ENCODE data around the gene PDCD4. TPM values are rescaled to one million over a fixed set of nuclear protein-coding genes. Genes with fewer than 3 reads are reported as not detected.

PDCD4 gene
- total and polyA plus RNA-seq, 9 of the 15 experiments (the other 6 are each of a cell fraction or from before 2014, with no cell fraction given), result 12.9 to 44.1 (median 33.7) TPM

GRCh38 chr10:110864662-110865140, 7.0 kb upstream of the PDCD4 start (continued):
- TF ChIP-seq ZNF395 (CRISPR knock-in tag; IDR thresholded peaks at IDR 0.05) (peak; percentile 65), STAT5B (CRISPR knock-in tag; IDR thresholded peaks at IDR 0.05) (no peak), POU5F1 (IDR thresholded peaks at IDR 0.05; ENCODE audit: borderline replicate concordance, low read depth, low read length, partially characterized antibody) (no peak), EP400 (IDR thresholded peaks at IDR 0.05) (no peak), SMARCC2 (IDR thresholded peaks at IDR 0.05; ENCODE audit: low read depth) (no peak), E2F5 (CRISPR knock-in tag; IDR thresholded peaks at IDR 0.05) (no peak), SPI1 (IDR thresholded peaks at IDR 0.05; ENCODE audit: borderline replicate concordance, low read depth, low read length) (peak; percentile 22; the same call in 1 of the 2 replicates), MLLT1 (IDR thresholded peaks at IDR 0.05) (no peak), CTBP1 (IDR thresholded peaks at IDR 0.05; ENCODE audit: borderline replicate concordance) (no peak), ILF3 (IDR thresholded peaks at IDR 0.05; ENCODE audit: borderline replicate concordance) (no peak), ELK1 (CRISPR knock-in tag; IDR thresholded peaks at IDR 0.05) (no peak), ESRRB (CRISPR knock-in tag; IDR thresholded peaks at IDR 0.05; ENCODE audit: borderline replicate concordance) (no peak), HNRNPL (IDR thresholded peaks at IDR 0.05; ENCODE audit: low read depth, low read length) (no peak), NFRKB (IDR thresholded peaks at IDR 0.05; ENCODE audit: low read depth) (0 out of 2 replicates have a peak, but pooled peaks have one; percentile 48), MAX (CRISPR knock-in tag; IDR thresholded peaks at IDR 0.05) (no peak), MTA3 (IDR thresholded peaks at IDR 0.05; ENCODE audit: borderline replicate concordance) (no peak), ZNF217 (CRISPR knock-in tag; IDR thresholded peaks at IDR 0.05) (no peak), USF1 (CRISPR knock-in tag; IDR thresholded peaks at IDR 0.05) (no peak), EHMT2 (IDR thresholded peaks at IDR 0.05) (no peak), ZBTB33 (CRISPR knock-in tag; IDR thresholded peaks at IDR 0.05) (no peak)
